GM23248 (cell line): ENCODE measurements around the gene SNRPA. TPM values are rescaled to one million over a fixed set of nuclear protein-coding genes. Genes with fewer than 3 reads are reported as not detected.

Source experiments
- DNase-seq: peaks from one replicate; pipeline ENCODE4 v3.0.0-alpha.2; 2015
- H2AFZ ChIP-seq: fragments of 200-600 bp; sonication (generic); 2 replicates; pipeline ENCODE4 v1.6.1; 2016; ENCODE audit warnings: antibody characterized with exemption
- H3F3A ChIP-seq: fragments of 200-600 bp; sonication (generic); 2 replicates; pipeline ENCODE4 v1.6.1; 2016; ENCODE audit warnings: mild to moderate bottlenecking, antibody characterized with exemption, mixed run types; ENCODE audit not compliant: insufficient read depth
- H3K27ac ChIP-seq: fragments of 200-600 bp; sonication (generic); 2 replicates; pipeline ENCODE4 v1.5.1; 2016; ENCODE audit warnings: mild to moderate bottlenecking
- H3K27me3 ChIP-seq: fragments of 200-600 bp; sonication (generic); replicated peaks from 2 replicates; pipeline ENCODE4 v1.6.1; 2016; ENCODE audit warnings: mild to moderate bottlenecking; ENCODE audit not compliant: insufficient read depth
- H3K36me3 ChIP-seq: fragments of 200-600 bp; sonication (generic); 2 replicates; pipeline ENCODE4 v1.6.1; 2016; ENCODE audit warnings: low read depth, mild to moderate bottlenecking
- H3K4me1 ChIP-seq: fragments of 200-600 bp; sonication (generic); 2 replicates; pipeline ENCODE4 v1.6.1; 2016; ENCODE audit warnings: mild to moderate bottlenecking; ENCODE audit not compliant: insufficient read depth
- H3K4me2 ChIP-seq: fragments of 200-600 bp; sonication (generic); one replicate; pipeline ENCODE4 v1.6.1; 2016; ENCODE audit warnings: mild to moderate bottlenecking; ENCODE audit not compliant: unreplicated experiment
- H3K4me3 ChIP-seq: fragments of 200-600 bp; sonication (generic); 2 replicates; pipeline ENCODE4 v1.5.1; 2016; ENCODE audit warnings: mild to moderate bottlenecking
- H3K79me2 ChIP-seq: fragments of 200-600 bp; sonication (generic); 2 replicates; pipeline ENCODE4 v1.6.1; 2016; ENCODE audit warnings: mild to moderate bottlenecking; ENCODE audit not compliant: insufficient read depth
- H3K9ac ChIP-seq: fragments of 200-600 bp; sonication (generic); 2 replicates; pipeline ENCODE4 v1.6.1; 2016; ENCODE audit warnings: mild to moderate bottlenecking
- H3K9me2 ChIP-seq: fragments of 200-600 bp; sonication (generic); 2 replicates; pipeline ENCODE4 v1.6.1; 2016; ENCODE audit warnings: mixed run types, mild to moderate bottlenecking, moderate library complexity; ENCODE audit not compliant: insufficient read depth
- H3K9me3 ChIP-seq: fragments of 200-600 bp; sonication (generic); one replicate; pipeline ENCODE4 v1.6.1; 2017; ENCODE audit warnings: low read depth
- H4K20me1 ChIP-seq: fragments of 200-600 bp; sonication (generic); 2 replicates; pipeline ENCODE4 v1.6.0; 2016; ENCODE audit not compliant: insufficient read depth
- EZH2 ChIP-seq: fragments of 200-600 bp; sonication (generic); IDR thresholded peaks from 2 replicates; pipeline ENCODE4 v1.6.1; 2018; ENCODE audit warnings: antibody characterized with exemption, mild to moderate bottlenecking; ENCODE audit not compliant: insufficient read depth, poor library complexity, severe bottlenecking
- EZH2phosphoT487 ChIP-seq: fragments of 200-600 bp; sonication (generic); IDR thresholded peaks from 2 replicates; pipeline ENCODE4 v1.6.1; 2018; ENCODE audit warnings: antibody characterized with exemption, moderate library complexity, mild to moderate bottlenecking, low read depth; ENCODE audit not compliant: insufficient read depth
- WGBS, 2 experiments: methylation state at CpG; one replicate each; pipeline ENCODE4 v1.1.6; 2015 to 2017; ENCODE audit warnings: low lambda C conversion rate in 2 of 2, low coverage in 1 of 2; ENCODE audit errors: missing lambda C conversion rate in 2 of 2; 5-methylcytosine and 5-hydroxymethylcytosine counted together
- in situ Hi-C: fragments of 300-500 bp; cut with MboI; formaldehyde crosslinking; loops from 2 replicates; pipeline ENCODE4 v1.15.0; 2020
- polyA plus RNA-seq: library from polyadenylated mRNA; unstranded; fragments of >200 nt; fragmentation: Nextera tagmentation; extraction: Ambion mirVana; gene quantifications from 2 replicates; pipeline ENCODE4 v1.2.1, GENCODE V29; 2016
- total RNA-seq: library from RNA; depleted of rRNA; stranded (reverse); fragments of >200 nt; shearing (Covaris generic); gene quantifications from 2 replicates; pipeline ENCODE4 v1.2.3, GENCODE V29; 2014

SNRPA gene
- total and polyA plus RNA-seq, 2 experiments from 2014 or later = 30.6 to 58.5 TPM

DNA sequence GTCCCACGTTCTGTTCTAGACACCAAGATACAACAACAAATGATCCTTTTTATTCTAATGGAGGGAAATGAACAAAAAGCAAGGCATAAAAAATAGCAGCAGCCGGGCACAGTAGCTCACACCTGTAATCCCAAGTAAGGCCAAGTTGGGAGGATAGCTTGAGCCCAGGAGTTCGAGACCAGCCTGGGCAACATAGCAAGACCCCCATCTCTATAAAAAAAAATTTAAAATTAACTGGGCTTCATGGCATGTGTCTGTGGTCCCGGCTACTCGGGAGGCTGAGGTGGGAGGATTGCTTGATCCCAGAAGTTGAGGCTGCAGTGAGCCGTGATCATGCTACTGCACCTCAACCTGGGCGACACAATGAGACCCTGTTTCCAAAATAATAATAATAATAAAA lies 25.4 kb downstream of the SNRPA start:
- Histone ChIP-seq H3K4me3 (no peak overlapping the region), H3K27me3 (no peaks in the 10 kb centered on the region), H3K4me2 (no peak overlapping the region), H3K79me2 (no peaks in the 10 kb centered on the region), H3K36me3 (no peaks in the 10 kb centered on the region), H3K9me2 (no peaks in the 10 kb centered on the region), H2AFZ (no peak overlapping the region), H3K9me3 (no peaks in the 10 kb centered on the region), H3K4me1 (peaks cover 6% of the 10 kb centered on the region; the same call in 1 of the 2 replicates), H4K20me1 (no peaks in the 10 kb centered on the region), H3K27ac (no peak overlapping the region), H3F3A (peaks cover 4% of the 10 kb centered on the region; the same call in 1 of the 2 replicates), H3K9ac (no peak overlapping the region)
- TF ChIP-seq EZH2phosphoT487 = no peak
- TF ChIP-seq EZH2 = no peak
- 82 to 83% methylated on average over 7 of the region's 7 CpGs for WGBS, 2 experiments
- in situ Hi-C loops = no loop called here
- no peak for DNase-seq

DNA sequence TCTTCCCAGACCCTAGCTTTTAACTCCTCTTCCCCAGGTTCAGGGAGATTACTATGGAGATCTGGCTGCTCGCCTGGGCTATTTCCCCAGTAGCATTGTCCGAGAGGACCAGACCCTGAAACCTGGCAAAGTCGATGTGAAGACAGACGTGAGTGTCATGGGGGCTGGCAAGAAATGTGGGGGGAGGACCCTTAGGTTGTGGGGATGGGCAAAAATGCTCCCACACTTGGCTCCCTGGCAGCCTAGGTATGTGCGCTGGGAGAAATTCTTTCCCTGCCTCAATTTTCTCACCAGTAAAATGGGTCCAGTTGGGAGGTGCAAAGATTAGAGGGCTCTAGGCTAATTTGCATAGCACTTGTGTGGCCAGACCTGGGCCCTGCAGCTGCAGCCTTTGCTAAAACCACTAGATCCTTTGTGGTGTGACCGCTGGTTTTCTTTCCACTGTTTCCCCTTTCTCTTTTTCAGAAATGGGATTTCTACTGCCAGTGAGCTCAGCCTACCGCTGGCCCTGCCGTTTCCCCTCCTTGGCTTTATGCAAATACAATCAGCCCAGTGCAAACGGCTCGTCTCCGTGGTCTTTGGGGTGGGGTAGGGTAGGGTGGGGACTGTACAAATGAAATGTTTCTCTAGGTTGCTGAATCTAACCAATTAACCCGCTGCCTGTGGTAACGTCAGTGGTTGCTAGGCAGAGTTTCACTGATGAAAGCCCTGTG lies 26.1 kb downstream of the SNRPA start:
- Histone ChIP-seq H3K36me3 (no peaks in the 10 kb centered on the region), H3K9me3 (no peaks in the 10 kb centered on the region), H3K27ac (peak overlapping the region; percentile 92), H3K79me2 (no peaks in the 10 kb centered on the region), H3K4me1 (peaks cover 6% of the 10 kb centered on the region; the same call in 1 of the 2 replicates), H3F3A (peaks cover 4% of the 10 kb centered on the region; the same call in 1 of the 2 replicates), H3K9me2 (no peaks in the 10 kb centered on the region), H3K4me3 (peak overlapping the region; percentile 87), H3K4me2 (peak overlapping the region; percentile 94), H3K27me3 (no peaks in the 10 kb centered on the region), H3K9ac (peak overlapping the region; percentile 89), H2AFZ (peak overlapping the region; percentile 94), H4K20me1 (no peaks in the 10 kb centered on the region)
- DNase-seq = peak; percentile 92
- in situ Hi-C loops = no loop called here
- TF ChIP-seq EZH2phosphoT487 = no peak
- TF ChIP-seq EZH2 = no peak
- 15 to 16% methylated on average over 13 of the region's 13 CpGs for WGBS, 2 experiments

DNA sequence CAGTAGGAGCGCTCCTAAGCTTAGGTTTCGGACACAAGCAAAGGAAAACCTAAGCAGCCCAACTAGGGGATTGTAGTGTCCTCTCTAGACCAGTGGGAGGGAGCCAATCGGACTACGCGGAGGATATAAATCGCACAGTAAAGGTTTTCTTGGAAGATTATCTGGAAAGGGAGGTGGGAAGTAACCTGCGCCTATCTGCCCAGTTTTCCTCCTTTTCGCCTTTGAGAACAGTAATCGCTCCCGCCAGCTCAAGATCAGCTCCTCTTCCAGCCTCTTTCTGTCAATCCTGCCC lies 26.6 kb downstream of the SNRPA start:
- Histone ChIP-seq H3K27me3 (no peaks in the 10 kb centered on the region), H3K9me2 (no peaks in the 10 kb centered on the region), H3K9ac (peak overlapping the region; percentile 89), H3K4me2 (peak overlapping the region; percentile 94), H3K36me3 (no peaks in the 10 kb centered on the region), H3K4me3 (peak overlapping the region; percentile 87), H4K20me1 (no peaks in the 10 kb centered on the region), H3K9me3 (no peaks in the 10 kb centered on the region), H3K27ac (peak overlapping the region; percentile 92), H3K79me2 (no peaks in the 10 kb centered on the region), H2AFZ (peak overlapping the region; percentile 94), H3F3A (peaks cover 4% of the 10 kb centered on the region; the same call in 1 of the 2 replicates), H3K4me1 (peaks cover 6% of the 10 kb centered on the region; the same call in 1 of the 2 replicates)
- in situ Hi-C loops = no loop called here
- 0 to 1% methylated on average over 9 to 10 of the region's 10 CpGs for WGBS, 2 experiments
- DNase-seq = no peak
- TF ChIP-seq EZH2 = no peak
- no peak for TF ChIP-seq EZH2phosphoT487

DNA sequence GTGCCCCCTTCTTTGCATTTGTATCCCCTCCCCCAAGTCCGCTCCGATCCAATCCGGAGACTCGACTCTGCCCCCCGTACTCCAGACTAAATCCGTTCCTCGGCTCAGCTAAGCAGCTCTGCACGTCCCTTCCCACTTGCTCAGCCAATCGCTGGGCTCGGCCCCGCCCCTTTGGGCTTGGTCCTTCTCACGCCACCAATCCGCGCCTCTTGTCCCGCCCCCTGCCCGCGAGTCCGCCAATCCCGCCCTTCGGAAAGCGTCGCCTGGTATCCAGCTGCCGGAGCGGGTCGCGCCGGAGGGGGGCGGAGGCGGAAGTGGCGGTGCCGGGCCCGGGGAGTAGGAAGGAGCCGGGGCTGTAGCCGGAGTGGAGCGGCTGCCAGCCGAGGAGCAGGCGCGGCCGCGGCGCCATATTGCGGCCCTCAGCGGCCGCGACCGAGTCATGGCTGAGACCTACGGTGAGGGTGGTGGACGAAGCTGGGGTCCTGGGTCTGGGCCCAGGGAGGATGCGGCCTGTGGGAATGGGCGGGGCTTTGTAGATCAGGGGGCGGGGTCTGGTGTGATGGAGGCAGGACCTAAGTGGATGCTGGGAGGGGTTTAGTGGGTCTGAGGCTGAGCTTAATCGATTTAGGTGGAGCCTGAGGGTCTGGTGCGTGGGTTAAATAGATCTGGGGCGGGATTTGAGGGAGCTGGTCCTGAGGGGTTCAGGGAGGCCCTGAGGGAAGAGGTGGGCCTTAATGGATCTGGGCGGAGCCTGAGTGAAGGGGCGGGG lies 27.1 kb downstream of the SNRPA start, which contains the start of gene RAB4B:
RAB4B (plus strand) TSS at position 311 of the 769 bp plus-strand sequence; CDS start at position 440, 129 bp downstream.
- peak within 1 kb of the TSS; percentile 89 for H3K9ac ChIP-seq
- H3K27me3 ChIP-seq = no peaks in the 10 kb centered on the region
- H3K36me3 ChIP-seq = no peaks in the 10 kb centered on the region
- peaks cover 6% of the 10 kb centered on the region; the same call in 1 of the 2 replicates for H3K4me1 ChIP-seq
- H2AFZ ChIP-seq = peak within 1 kb of the TSS; percentile 94
- in situ Hi-C loops = no loop called here
- no peak for TF ChIP-seq EZH2phosphoT487
- H3K79me2 ChIP-seq = no peaks in the 10 kb centered on the region
- peak within 1 kb of the TSS; percentile 94 for H3K4me2 ChIP-seq
- H3F3A ChIP-seq = peaks cover 4% of the 10 kb centered on the region; the same call in 1 of the 2 replicates
- peak; percentile 100 for DNase-seq
- 0 to 1% methylated on average over 48 to 56 of the region's 56 CpGs for WGBS, 2 experiments
- peak within 1 kb of the TSS; percentile 87 for H3K4me3 ChIP-seq
- no peaks in the 10 kb centered on the region for H3K9me3 ChIP-seq
- H3K9me2 ChIP-seq = no peaks in the 10 kb centered on the region
- H3K27ac ChIP-seq = peak within 1 kb of the TSS; percentile 92
- H4K20me1 ChIP-seq = no peaks in the 10 kb centered on the region
